ENCODE measurements around the gene CCNL2. TPM values are rescaled to one million over a fixed set of nuclear protein-coding genes. Genes with fewer than 3 reads are reported as not detected.
"Not testable (repeated sequence)": the region's sequence is repeated elsewhere in the genome, so short reads cannot be mapped to it uniquely, and the experiment has no call there.

The CCNL2 gene
- 100 to 1,000 TPM; 167 to 307 (median 215) TPM for total RNA-seq

- H3K36me3 ChIP-seq, result peaks cover 41 to 42% of the 10 kb centered on the region in 2 donors
- H3K27me3 ChIP-seq, result no peaks in the 10 kb centered on the region
- DNase-seq, result peak; percentile 99
- peak in 1 of 2 donors; percentile 74 for TF ChIP-seq POLR2A (IDR thresholded peaks at IDR 0.05)
- TF ChIP-seq CTCF (IDR thresholded peaks at IDR 0.05), result peak in 5 of 6 experiments; percentile 44 to 79 (median 70)
- no peaks in the 10 kb centered on the region for H3K9me3 ChIP-seq
- WGBS, 2 donors, result 0% methylated on average over 6 to 20 of the region's 86 CpGs
- H3K4me1 ChIP-seq, result peaks cover 16 to 18% of the 10 kb centered on the region in 2 donors
- intact Hi-C loops (cut with DNase I), result no loop called here
- peak within 1 kb of the TSS; percentile 46 to 84 (median 48) for H3K27ac ChIP-seq
- peak within 1 kb of the TSS; percentile 84 to 99 (median 87) for H3K4me3 ChIP-seq (replicated peaks in 1 of 3)
Measured at GRCh38 chr1:1399187-1399871, at the start of gene CCNL2. Gene CCNL2, minus strand, starts transcription at chr1:1399335. Its CDS starts 29 bp downstream, at chr1:1399306.

GRCh38 chr1:1446631-1447030 lies 47.5 kb upstream of the CCNL2 start:
- intact Hi-C loops (cut with DNase I); H3K4me1 ChIP-seq; H3K27me3 ChIP-seq; DNase-seq; H3K4me3 ChIP-seq (replicated peaks in 1 of 3); H3K27ac ChIP-seq; H3K36me3 ChIP-seq; H3K9me3 ChIP-seq: not testable (repeated sequence)
- 92 to 95% methylated on average over 19 of the region's 19 CpGs for WGBS, 2 donors

- H3K27ac ChIP-seq, result no peak overlapping the region
- no peaks in the 10 kb centered on the region for H3K27me3 ChIP-seq
- H3K9me3 ChIP-seq, result no peaks in the 10 kb centered on the region
- no peak for DNase-seq
- intact Hi-C loops (cut with DNase I), result loop anchor here (5.0 kb wide), 1 partner anchor 35 kb away; the partner anchor contains the start of gene MRPL20
- no peak for TF ChIP-seq POLR2A (IDR thresholded peaks at IDR 0.05)
- TF ChIP-seq CTCF (IDR thresholded peaks at IDR 0.05), result no peak
- 82 to 85% methylated on average over 25 to 31 of the region's 32 CpGs for WGBS, 2 donors
- no peaks in the 10 kb centered on the region for H3K36me3 ChIP-seq
- no peak overlapping the region for H3K4me3 ChIP-seq (replicated peaks in 1 of 3)
- peaks cover 0 to 8% of the 10 kb centered on the region in 2 donors for H3K4me1 ChIP-seq
Measured at GRCh38 chr1:1442069-1442770, 43.1 kb upstream of the CCNL2 start.

GRCh38 chr1:1441002-1441888 lies 42.1 kb upstream of the CCNL2 start:
- Histone ChIP-seq H3K4me3 (replicated peaks in 1 of 3) (no peak overlapping the region), H3K36me3 (no peaks in the 10 kb centered on the region), H3K27me3 (no peaks in the 10 kb centered on the region), H3K4me1 (peaks cover 0 to 12% of the 10 kb centered on the region in 2 donors), H3K9me3 (no peaks in the 10 kb centered on the region), H3K27ac (no peak overlapping the region)
- intact Hi-C loops (cut with DNase I), result loop anchor here (5.0 kb wide), 1 partner anchor 34 kb away; the partner anchor contains the start of gene MRPL20
- 33 to 53% methylated on average over 10 to 12 of the region's 29 CpGs for WGBS, 2 donors
- peak; percentile 54 to 86 (median 73) for TF ChIP-seq CTCF (IDR thresholded peaks at IDR 0.05)
- TF ChIP-seq POLR2A (IDR thresholded peaks at IDR 0.05), result no peak
- peak; percentile 40 to 42 for DNase-seq
